OCI-LY3 (cell line): ENCODE data around the gene NINJ1.

Experiments used
- H2AFZ ChIP-seq: fragments of 200-600, 300-600 bp; shearing (Covaris generic); 2 replicates; pipeline ENCODE4 v1.6.0; 2014; ENCODE audit warnings: antibody characterized with exemption, low read depth, low read length
- H3K27ac ChIP-seq: fragments of 200-600, 300-600 bp; sonication (generic); 2 replicates; pipeline ENCODE4 v1.5.1; 2014; ENCODE audit warnings: mild to moderate bottlenecking, low read length, moderate library complexity, mixed read lengths
- H3K27me3 ChIP-seq: fragments of 200-600, 300-600 bp; sonication (generic); 2 replicates; pipeline ENCODE4 v1.6.1; 2014; ENCODE audit warnings: low read depth, low read length, mixed read lengths
- H3K36me3 ChIP-seq: fragments of 200-600, 300-600 bp; sonication (generic); replicated peaks from 2 replicates; pipeline ENCODE3; 2014; ENCODE audit warnings: low read depth, low read length, mixed read lengths
- H3K4me1 ChIP-seq: fragments of 300-600, 200-600 bp; sonication (generic); 2 replicates; pipeline ENCODE4 v1.6.1; 2014; ENCODE audit warnings: low read length, mixed read lengths
- H3K4me2 ChIP-seq: fragments of 200-600, 300-600 bp; sonication (generic); 2 replicates; pipeline ENCODE4 v1.6.1; 2014; ENCODE audit warnings: low read length, mixed read lengths
- H3K4me3 ChIP-seq: fragments of 300-600, 200-600 bp; sonication (generic); 2 replicates; pipeline ENCODE4 v1.5.1; 2014; ENCODE audit warnings: antibody characterized with exemption, mild to moderate bottlenecking, low read length, moderate library complexity
- H3K79me2 ChIP-seq: fragments of 300-600, 200-600 bp; shearing (Covaris generic); 2 replicates; pipeline ENCODE4 v1.6.1; 2014; ENCODE audit warnings: mild to moderate bottlenecking, low read length, mixed read lengths
- H3K9ac ChIP-seq: fragments of 300-600, 200-600 bp; shearing (Covaris generic); 2 replicates; pipeline ENCODE4 v1.6.0; 2014; ENCODE audit warnings: mild to moderate bottlenecking, low read length, moderate library complexity
- H3K9me3 ChIP-seq: fragments of 200-600, 300-600 bp; shearing (Covaris generic); 2 replicates; pipeline ENCODE4 v1.6.1; 2014; ENCODE audit warnings: low read length, mixed read lengths; ENCODE audit not compliant: insufficient read depth
- H4K20me1 ChIP-seq: fragments of 200-600, 300-600 bp; sonication (generic); 2 replicates; pipeline ENCODE4 v1.6.1; 2016; ENCODE audit warnings: low read length, mixed read lengths; ENCODE audit not compliant: insufficient read depth
- CTCF ChIP-seq: fragments of 200-600, 300-600 bp; sonication (generic); IDR thresholded peaks from 2 replicates; pipeline ENCODE4 v1.5.1; 2014; ENCODE audit warnings: antibody characterized with exemption, low read length, low read depth
- EZH2phosphoT487 ChIP-seq: fragments of 200-600 bp; shearing (Covaris generic); IDR thresholded peaks from 2 replicates; pipeline ENCODE4 v1.6.1; 2018; ENCODE audit warnings: antibody characterized with exemption, mixed run types, low read depth

NINJ1 gene

GRCh38 chr9:93112116-93112863, 21.8 kb downstream of the NINJ1 start:
- H3K9ac ChIP-seq, result no peak overlapping the region

GRCh38 chr9:93111371-93112115, 22.5 kb downstream of the NINJ1 start:
- Histone ChIP-seq H3K4me2 (no peak overlapping the region), H3K36me3 (no peaks in the 10 kb centered on the region), H3K9ac (no peak overlapping the region), H2AFZ (no peak overlapping the region), H3K27ac (no peak overlapping the region), H3K4me3 (no peak overlapping the region), H4K20me1 (no peaks in the 10 kb centered on the region), H3K27me3 (no peaks in the 10 kb centered on the region), H3K79me2 (0 out of 2 replicates have a peak, but pooled peaks cover 3% of the 10 kb centered on the region), H3K4me1 (peaks cover 40% of the 10 kb centered on the region), H3K9me3 (no peaks in the 10 kb centered on the region)
- no peak for TF ChIP-seq CTCF
- TF ChIP-seq EZH2phosphoT487, result no peak

More at GRCh38 chr9:93112116-93112863, 21.8 kb downstream of the NINJ1 start:
- no peak overlapping the region for H3K4me2 ChIP-seq
- no peaks in the 10 kb centered on the region for H3K9me3 ChIP-seq
- H3K27me3 ChIP-seq, result no peaks in the 10 kb centered on the region
- no peak overlapping the region for H3K4me3 ChIP-seq
- peaks cover 32% of the 10 kb centered on the region for H3K4me1 ChIP-seq
- no peak for TF ChIP-seq CTCF
- no peak for TF ChIP-seq EZH2phosphoT487
- H4K20me1 ChIP-seq, result no peaks in the 10 kb centered on the region
- H3K27ac ChIP-seq, result no peak overlapping the region
- H3K79me2 ChIP-seq, result 0 out of 2 replicates have a peak, but pooled peaks cover 2% of the 10 kb centered on the region
- H2AFZ ChIP-seq, result no peak overlapping the region
- H3K36me3 ChIP-seq, result no peaks in the 10 kb centered on the region

- Histone ChIP-seq H4K20me1 (no peaks in the 10 kb centered on the region), H3K4me1 (peaks cover 41% of the 10 kb centered on the region), H2AFZ (no peak overlapping the region), H3K4me3 (no peak overlapping the region), H3K4me2 (no peak overlapping the region), H3K9ac (no peak overlapping the region), H3K79me2 (0 out of 2 replicates have a peak, but pooled peaks cover 3% of the 10 kb centered on the region), H3K27ac (no peak overlapping the region), H3K36me3 (no peaks in the 10 kb centered on the region), H3K9me3 (no peaks in the 10 kb centered on the region), H3K27me3 (no peaks in the 10 kb centered on the region)
- TF ChIP-seq EZH2phosphoT487 (no peak), CTCF (no peak)
Measured at GRCh38 chr9:93111001-93111370, 23.1 kb downstream of the NINJ1 start.

GRCh38 chr9:93110311-93110855, 23.7 kb downstream of the NINJ1 start:
- H3K4me1 ChIP-seq, result peaks cover 41% of the 10 kb centered on the region
- no peak overlapping the region for H3K9ac ChIP-seq
- TF ChIP-seq EZH2phosphoT487 (no peak), CTCF (no peak)
- no peak overlapping the region for H3K4me3 ChIP-seq
- no peak overlapping the region for H3K27ac ChIP-seq
- no peak overlapping the region for H3K4me2 ChIP-seq
- no peak overlapping the region for H2AFZ ChIP-seq
- no peaks in the 10 kb centered on the region for H3K9me3 ChIP-seq
- 0 out of 2 replicates have a peak, but pooled peaks cover 3% of the 10 kb centered on the region for H3K79me2 ChIP-seq
- no peaks in the 10 kb centered on the region for H4K20me1 ChIP-seq
- no peaks in the 10 kb centered on the region for H3K36me3 ChIP-seq
- no peaks in the 10 kb centered on the region for H3K27me3 ChIP-seq
